Breast epithelium (tissue), 3 donors: ENCODE data around the gene ASAP3.

Source experiments
- POLR2A ChIP-seq: fragments of 450-650 bp; IDR thresholded peaks from one replicate; pipeline ENCODE4 v1.6.1; 2016; ENCODE audit warnings: antibody characterized with exemption, mild to moderate bottlenecking, moderate library complexity
- TF ChIP-seq, protein P1 (sequence below), 3 donors: fragments of 450-650 bp; IDR thresholded peaks; one replicate each; pipeline ENCODE4 v1.5.1; 2016 to 2017; ENCODE audit warnings: antibody characterized with exemption in 3 of 3, mild to moderate bottlenecking in 3 of 3, moderate library complexity in 3 of 3

DNA sequence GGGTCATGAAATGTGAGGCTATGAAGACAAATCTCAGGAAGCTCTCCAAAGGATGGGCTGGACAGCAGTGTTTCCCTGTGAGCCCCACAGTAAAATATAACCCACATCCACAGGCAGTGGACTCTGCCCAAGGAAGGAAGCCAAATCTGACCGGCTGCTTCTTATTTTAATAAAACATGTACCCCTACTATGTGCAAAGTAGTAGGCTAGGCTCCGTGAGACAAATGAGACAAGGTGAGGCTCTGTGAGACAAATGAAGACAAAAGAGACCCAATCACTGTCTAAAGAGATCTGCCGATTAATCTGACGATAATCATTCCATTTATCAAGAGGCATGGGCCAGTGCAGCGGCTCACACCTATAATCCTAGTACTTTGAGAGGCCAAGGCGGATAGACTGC is 2.1 kb downstream of the ASAP3 start:
- TF ChIP-seq, protein P1, sequence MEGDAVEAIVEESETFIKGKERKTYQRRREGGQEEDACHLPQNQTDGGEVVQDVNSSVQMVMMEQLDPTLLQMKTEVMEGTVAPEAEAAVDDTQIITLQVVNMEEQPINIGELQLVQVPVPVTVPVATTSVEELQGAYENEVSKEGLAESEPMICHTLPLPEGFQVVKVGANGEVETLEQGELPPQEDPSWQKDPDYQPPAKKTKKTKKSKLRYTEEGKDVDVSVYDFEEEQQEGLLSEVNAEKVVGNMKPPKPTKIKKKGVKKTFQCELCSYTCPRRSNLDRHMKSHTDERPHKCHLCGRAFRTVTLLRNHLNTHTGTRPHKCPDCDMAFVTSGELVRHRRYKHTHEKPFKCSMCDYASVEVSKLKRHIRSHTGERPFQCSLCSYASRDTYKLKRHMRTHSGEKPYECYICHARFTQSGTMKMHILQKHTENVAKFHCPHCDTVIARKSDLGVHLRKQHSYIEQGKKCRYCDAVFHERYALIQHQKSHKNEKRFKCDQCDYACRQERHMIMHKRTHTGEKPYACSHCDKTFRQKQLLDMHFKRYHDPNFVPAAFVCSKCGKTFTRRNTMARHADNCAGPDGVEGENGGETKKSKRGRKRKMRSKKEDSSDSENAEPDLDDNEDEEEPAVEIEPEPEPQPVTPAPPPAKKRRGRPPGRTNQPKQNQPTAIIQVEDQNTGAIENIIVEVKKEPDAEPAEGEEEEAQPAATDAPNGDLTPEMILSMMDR (IDR thresholded peaks at IDR 0.05), result no peak
- TF ChIP-seq POLR2A, result no peak
